GM12875 (cell line): ENCODE results near the gene FAM114A2.
"Not testable (repeated sequence)": the region's sequence is repeated elsewhere in the genome, so short reads cannot be mapped to it uniquely, and the experiment has no call there.

Experiments used
- H3K4me3 ChIP-seq: one replicate; pipeline ENCODE4 v1.5.1; 2011; ENCODE audit warnings: low read depth, low read length, control low read depth
- TF ChIP-seq, protein P1 (sequence below): IDR thresholded peaks from 2 replicates; pipeline ENCODE4 v1.5.1; 2011; ENCODE audit warnings: low read depth, mild to moderate bottlenecking, control low read depth, inconsistent platforms, low read length, moderate library complexity, borderline replicate concordance; ENCODE audit not compliant: insufficient read depth

FAM114A2 gene

DNA sequence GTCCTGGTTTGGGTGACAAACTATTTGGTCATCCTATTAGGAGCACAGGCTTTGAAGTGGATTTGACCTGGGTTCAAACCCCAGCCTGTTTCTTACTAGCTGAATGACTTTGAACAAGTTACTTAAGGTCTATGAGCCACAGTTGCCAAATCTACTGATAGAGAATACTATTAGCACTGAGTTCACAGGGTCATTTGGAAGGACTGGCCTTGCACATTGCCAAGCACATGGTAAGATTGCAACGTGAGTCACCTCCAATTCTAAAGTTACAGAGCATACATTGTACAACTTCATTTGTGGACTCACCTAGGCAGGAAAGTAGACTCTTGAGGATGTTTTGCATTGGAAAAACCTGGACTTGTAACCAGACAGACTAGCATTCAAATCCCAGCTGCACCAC is 39.0 kb upstream of the FAM114A2 start:
- no peak overlapping the region for H3K4me3 ChIP-seq
- TF ChIP-seq, protein P1, sequence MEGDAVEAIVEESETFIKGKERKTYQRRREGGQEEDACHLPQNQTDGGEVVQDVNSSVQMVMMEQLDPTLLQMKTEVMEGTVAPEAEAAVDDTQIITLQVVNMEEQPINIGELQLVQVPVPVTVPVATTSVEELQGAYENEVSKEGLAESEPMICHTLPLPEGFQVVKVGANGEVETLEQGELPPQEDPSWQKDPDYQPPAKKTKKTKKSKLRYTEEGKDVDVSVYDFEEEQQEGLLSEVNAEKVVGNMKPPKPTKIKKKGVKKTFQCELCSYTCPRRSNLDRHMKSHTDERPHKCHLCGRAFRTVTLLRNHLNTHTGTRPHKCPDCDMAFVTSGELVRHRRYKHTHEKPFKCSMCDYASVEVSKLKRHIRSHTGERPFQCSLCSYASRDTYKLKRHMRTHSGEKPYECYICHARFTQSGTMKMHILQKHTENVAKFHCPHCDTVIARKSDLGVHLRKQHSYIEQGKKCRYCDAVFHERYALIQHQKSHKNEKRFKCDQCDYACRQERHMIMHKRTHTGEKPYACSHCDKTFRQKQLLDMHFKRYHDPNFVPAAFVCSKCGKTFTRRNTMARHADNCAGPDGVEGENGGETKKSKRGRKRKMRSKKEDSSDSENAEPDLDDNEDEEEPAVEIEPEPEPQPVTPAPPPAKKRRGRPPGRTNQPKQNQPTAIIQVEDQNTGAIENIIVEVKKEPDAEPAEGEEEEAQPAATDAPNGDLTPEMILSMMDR = no peak

- H3K4me3 ChIP-seq = no peak overlapping the region
- TF ChIP-seq, protein P1 = no peak
Measured at GRCh38 chr5:154076240-154076922, 37.7 kb upstream of the FAM114A2 start.

DNA sequence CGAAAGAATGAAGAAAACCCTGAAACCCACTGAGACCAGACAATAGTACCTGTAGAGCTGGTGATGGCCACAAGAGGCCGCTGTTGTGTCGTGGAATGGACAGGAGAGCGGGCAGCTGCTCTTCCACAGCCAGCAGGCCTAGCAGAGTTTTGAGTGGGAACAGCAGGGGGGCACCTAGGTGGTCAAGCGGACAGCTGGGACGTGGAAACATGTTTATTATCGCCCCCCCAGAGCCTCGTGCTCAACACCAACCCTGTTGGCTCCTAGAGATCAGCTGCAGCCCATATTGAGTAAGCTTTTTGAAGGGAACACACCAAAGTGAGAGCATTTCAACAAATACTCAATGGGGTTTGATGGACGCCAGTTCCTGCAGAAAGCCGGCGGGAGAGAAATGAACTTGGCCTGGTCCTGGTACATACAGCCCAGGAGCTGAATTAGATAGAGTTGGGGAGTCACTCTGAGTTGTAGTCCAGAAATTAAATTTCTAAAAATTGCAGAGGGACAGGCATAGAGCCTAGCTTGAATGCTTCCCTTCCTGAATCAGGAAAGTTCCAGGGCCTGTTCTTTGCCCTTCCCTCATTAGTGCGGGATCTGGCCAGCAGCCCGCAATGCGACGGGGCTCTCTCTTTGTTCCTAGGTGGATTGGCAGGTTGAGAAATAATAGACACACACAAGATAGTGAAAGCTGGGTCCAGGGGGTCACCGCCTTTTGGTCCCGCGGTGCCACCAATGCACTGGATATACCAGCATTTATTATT is 33.9 kb upstream of the FAM114A2 start:
- TF ChIP-seq, protein P1 = peak; percentile 82
- H3K4me3 ChIP-seq = no peak overlapping the region

DNA sequence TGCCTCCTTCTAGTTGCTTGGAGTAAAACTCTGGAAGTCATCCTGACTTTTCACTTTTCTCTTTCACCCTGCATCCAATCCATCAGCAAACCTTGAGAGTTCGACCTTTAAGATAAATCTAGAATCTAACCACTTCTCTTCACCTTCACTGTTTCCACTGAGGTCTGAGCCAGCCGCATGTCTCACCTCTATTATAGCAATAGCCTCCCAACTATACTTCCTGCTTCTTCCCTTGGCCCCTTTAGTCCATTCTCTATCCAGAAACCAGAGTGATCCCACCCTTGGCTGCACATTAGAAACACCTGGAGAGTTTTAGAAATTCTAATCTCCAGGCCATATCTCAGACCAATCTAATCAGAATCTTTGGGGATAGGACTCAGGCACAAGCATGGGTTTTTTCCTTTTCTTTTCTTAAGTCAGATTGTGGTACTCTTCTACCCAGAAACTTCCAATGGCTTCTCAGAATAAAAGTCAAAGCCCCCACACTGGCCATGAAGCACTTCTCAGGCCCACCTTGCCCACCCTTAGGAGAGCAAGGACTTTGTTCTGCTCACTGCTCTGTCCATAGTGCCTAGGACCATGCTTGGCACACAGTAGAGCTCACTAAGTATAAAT is 33.2 kb upstream of the FAM114A2 start:
- H3K4me3 ChIP-seq = no peak overlapping the region
- TF ChIP-seq, protein P1 = no peak

- not testable (repeated sequence) for H3K4me3 ChIP-seq
Measured at GRCh38 chr5:154069854-154070253, 31.1 kb upstream of the FAM114A2 start.

DNA sequence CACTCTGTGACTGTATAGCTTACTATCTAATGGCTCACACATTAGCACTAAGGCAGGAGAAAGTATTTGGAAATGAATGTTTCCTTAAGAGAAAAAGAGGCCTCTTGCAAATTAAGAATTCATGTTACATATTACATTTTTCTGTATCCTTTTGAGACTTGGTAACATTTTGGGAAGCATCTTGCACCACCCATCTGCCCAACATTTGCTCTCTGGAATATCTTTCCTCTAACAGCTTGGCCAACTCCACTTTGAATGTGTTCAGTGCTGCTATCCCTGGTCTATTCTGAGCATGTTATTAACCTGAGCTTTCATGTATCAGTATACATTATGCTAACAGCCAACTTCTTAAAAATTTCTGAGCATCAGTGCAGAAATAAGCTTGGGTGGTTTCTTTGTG is 27.3 kb upstream of the FAM114A2 start:
- TF ChIP-seq, protein P1 = no peak
- no peak overlapping the region for H3K4me3 ChIP-seq

DNA sequence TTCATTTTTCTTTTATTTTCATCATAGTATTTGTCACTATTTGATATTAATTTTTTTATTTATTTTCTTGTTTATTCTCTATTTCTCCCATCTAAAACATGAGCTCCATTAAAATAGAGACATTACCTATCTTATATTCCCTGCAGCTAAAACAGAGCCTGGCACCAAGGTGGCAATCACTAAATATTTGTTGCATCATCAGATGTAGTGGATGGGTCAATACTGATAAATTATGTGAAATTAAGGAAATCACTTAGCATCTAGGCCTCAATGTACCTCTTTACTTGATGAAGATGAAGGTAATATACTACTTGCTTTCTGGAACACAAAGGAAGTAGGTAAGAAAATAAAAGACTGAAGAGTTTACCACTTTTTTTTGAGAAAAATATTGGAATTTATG is 24.7 kb upstream of the FAM114A2 start:
- TF ChIP-seq, protein P1 = no peak
- H3K4me3 ChIP-seq = no peak overlapping the region
